GF-D8 (cell line): ENCODE data around the gene ZFPM1.

ENCODE experiments used
- DNase-seq: peaks from one replicate; lab custom pipeline; 2025; lab: John Stamatoyannopoulos, UW

ZFPM1 gene

GRCh38 chr16:88433632-88434352 lies 19.3 kb upstream of the ZFPM1 start:
- no peak for DNase-seq

GRCh38 chr16:88434353-88434690 lies 18.8 kb upstream of the ZFPM1 start:
- no peak for DNase-seq

GRCh38 chr16:88434746-88435145 lies 18.3 kb upstream of the ZFPM1 start:
- no peak for DNase-seq

- DNase-seq = no peak
These were observed 17.4 kb upstream of the ZFPM1 start for GRCh38 chr16:88435437-88436355.

- DNase-seq = no peak
These were observed 16.3 kb upstream of the ZFPM1 start for GRCh38 chr16:88436796-88437195.

- DNase-seq = no peak
These were observed 15.6 kb upstream of the ZFPM1 start for GRCh38 chr16:88437367-88437964.

GRCh38 chr16:88438084-88438870 lies 14.8 kb upstream of the ZFPM1 start:
- DNase-seq = no peak

- DNase-seq = no peak
These were observed 14.1 kb upstream of the ZFPM1 start for GRCh38 chr16:88439016-88439415.

- no peak for DNase-seq
These were observed 13.4 kb upstream of the ZFPM1 start for GRCh38 chr16:88439706-88440105.

- no peak for DNase-seq
These were observed 13.0 kb upstream of the ZFPM1 start for GRCh38 chr16:88440111-88440510.

GRCh38 chr16:88440686-88441405 lies 12.2 kb upstream of the ZFPM1 start:
- no peak for DNase-seq

- DNase-seq = no peak
These were observed 11.6 kb upstream of the ZFPM1 start for GRCh38 chr16:88441460-88441859.

- DNase-seq = no peak
These were observed 10.7 kb upstream of the ZFPM1 start for GRCh38 chr16:88442383-88442726.

- no peak for DNase-seq
These were observed 10.1 kb upstream of the ZFPM1 start for GRCh38 chr16:88442727-88443576.

GRCh38 chr16:88444826-88445582 lies 8.1 kb upstream of the ZFPM1 start:
- no peak for DNase-seq

- DNase-seq = no peak
These were observed 7.5 kb upstream of the ZFPM1 start for GRCh38 chr16:88445583-88445960.

- DNase-seq = no peak
These were observed 7.0 kb upstream of the ZFPM1 start for GRCh38 chr16:88446061-88446460.

- no peak for DNase-seq
These were observed 6.3 kb upstream of the ZFPM1 start for GRCh38 chr16:88446736-88447135.

GRCh38 chr16:88447881-88448280 lies 5.2 kb upstream of the ZFPM1 start:
- no peak for DNase-seq
